NCI-H2081 treated with DMSO at 0.1 percent for 48 hours (cell line): ENCODE data around the gene NRXN3.
A peak's percentile ranks its signal among the peaks of the same experiment; 100 is the strongest.
"Not testable (repeated sequence)": the region's sequence is repeated elsewhere in the genome, so short reads cannot be mapped to it uniquely, and the experiment has no call there.

ENCODE experiments used
- DNase-seq: peaks from one replicate; lab custom pipeline; 2025; lab: John Stamatoyannopoulos, UW

NRXN3 gene

GRCh38 chr14:79734656-79735055 is 1564.5 kb downstream of the NRXN3 start:
- DNase-seq = no peak

DNA sequence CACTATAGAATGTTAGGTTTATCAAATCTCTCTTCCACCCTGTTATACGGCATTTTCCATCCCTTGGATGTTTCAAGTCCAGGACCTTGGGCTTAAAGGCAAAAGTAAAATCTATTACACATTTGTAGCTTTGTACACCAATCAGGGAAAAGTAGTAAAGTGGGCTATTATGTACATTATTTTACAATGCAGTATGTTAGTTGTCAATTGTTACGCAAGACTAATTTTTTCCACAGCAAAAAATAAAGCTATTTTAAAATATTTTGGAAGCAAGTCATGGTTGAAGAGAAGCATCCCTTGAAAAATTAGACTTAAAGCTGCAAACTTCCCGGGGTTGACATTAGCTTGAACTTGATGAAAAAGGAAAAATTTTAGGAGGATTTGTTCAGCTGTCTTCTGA is 1564.9 kb downstream of the NRXN3 start:
- DNase-seq = no peak

GRCh38 chr14:79740066-79740601 is 1570.0 kb downstream of the NRXN3 start:
- DNase-seq = no peak

DNA sequence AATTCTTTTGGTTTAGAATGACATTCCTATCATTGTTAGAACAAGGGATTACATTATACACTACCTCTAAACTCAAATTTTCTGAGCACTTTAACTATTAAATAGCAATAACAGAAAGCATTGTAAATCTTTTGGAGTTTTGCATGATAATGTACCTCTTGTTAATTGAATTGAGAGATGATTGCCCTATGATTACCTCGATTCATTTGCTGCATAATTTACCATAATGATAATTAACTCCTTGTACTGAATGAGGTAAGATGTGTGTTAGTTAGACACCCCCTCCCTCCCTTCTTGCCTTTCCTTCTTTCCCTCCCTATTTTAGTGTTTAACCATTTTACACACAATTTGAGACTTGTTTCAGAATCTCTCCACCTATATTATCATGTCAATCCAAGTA is 1572.0 kb downstream of the NRXN3 start:
- no peak for DNase-seq

DNA sequence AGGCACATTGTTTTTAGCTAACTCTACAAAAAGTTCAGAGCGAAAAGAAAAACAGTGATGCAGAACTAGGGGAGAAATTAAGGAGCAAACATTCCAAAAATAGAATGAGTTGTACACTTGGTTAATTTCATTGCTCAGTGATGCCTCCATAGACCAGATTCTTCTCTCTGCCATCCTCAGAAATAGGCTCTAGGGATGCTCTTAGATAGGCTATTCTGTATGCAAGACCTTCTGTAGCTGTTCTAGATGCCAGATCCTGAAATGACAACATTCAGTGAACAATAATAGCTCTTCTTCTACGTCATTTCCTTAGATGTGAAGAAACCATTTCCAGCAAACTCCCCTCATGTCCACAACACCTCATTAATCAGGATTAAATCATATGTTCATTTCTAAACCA is 1574.9 kb downstream of the NRXN3 start:
- no peak for DNase-seq

GRCh38 chr14:79749065-79749464 is 1578.9 kb downstream of the NRXN3 start:
- DNase-seq = no peak

GRCh38 chr14:79758985-79759384 is 1588.8 kb downstream of the NRXN3 start:
- no peak for DNase-seq

- no peak for DNase-seq
These were observed 1594.2 kb downstream of the NRXN3 start for GRCh38 chr14:79764323-79764722.

- DNase-seq = no peak
These were observed 1596.3 kb downstream of the NRXN3 start for GRCh38 chr14:79766511-79766910.

GRCh38 chr14:79767251-79767650 is 1597.1 kb downstream of the NRXN3 start:
- DNase-seq = no peak

GRCh38 chr14:79767721-79768120 is 1597.5 kb downstream of the NRXN3 start:
- not testable (repeated sequence) for DNase-seq

DNA sequence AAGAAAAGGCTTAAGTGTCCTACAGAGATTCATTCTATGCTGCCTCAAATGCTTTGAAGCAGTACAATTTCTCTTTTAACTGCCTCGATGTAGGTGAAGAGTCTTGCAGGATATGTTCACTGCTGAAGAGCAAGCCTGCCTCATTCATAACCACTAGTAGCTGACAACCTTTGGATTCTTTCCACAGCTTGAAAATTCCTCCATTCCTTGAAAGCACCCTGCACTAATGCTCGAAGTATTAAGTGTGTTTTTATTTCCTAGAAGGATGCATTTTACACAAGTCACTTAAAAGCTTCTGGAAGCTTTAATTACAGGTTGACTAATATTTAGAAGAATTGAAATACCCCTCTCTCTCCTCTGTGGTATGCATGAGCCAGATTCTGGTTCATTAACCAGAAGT is 1611.7 kb downstream of the NRXN3 start:
- DNase-seq = no peak

GRCh38 chr14:79783041-79783440 is 1612.9 kb downstream of the NRXN3 start:
- peak; percentile 72 for DNase-seq

DNA sequence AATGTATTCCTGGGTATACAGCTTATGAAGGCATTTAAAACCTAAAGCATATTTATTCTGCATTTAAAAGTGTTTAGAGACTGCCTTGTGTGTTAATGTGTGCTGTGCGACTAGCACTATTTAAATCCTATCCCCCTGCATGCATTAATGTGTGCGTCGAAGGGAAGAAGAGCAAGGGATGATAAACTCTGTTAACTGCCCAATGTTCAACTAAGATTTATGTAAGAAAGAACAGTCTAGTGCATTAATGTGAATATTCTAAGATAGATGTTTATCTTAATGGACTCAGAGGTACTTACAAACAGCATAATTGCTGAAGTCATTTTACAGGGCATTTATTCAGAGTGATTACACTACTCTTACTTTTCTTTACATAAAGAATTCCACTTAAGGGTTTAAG is 1616.3 kb downstream of the NRXN3 start:
- no peak for DNase-seq

DNA sequence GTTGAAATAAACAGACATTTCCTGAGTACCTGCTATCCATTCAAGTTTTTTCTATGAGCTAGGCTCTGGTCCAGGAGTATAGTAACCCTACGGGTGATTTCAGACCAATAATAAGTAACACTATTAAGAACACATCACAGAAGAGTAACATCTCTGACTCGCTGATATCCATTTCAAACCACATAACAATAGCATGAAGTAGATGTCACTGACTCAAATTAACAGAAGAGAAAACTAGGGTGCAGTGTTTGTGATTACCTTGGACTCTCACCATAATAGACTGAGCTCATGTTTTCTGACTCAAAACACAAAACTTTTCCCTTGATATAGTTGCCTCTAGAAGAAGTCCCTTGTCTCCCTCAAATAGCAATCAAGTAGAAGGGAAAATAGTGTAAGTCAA is 1618.2 kb downstream of the NRXN3 start:
- no peak for DNase-seq

GRCh38 chr14:79791055-79791732 is 1621.0 kb downstream of the NRXN3 start:
- DNase-seq = no peak

DNA sequence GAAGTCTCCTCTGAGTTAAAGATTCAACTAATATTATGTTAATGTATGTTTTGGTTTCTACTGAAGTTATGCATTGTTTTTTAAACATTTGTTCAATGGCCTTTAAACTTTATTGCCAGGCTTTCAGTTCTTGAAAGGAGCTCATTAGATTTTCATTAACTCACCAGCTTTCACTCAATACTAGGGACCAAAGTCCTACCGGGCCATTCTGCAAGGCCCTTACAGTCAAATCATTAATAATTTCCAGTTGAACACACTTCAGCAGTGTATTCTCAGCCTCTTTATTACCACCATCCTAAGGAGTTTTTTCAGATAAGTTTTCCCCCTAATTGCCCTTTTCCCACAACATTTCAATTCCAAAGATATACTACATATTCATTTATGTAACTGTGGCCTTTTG is 1631.9 kb downstream of the NRXN3 start:
- DNase-seq = no peak

DNA sequence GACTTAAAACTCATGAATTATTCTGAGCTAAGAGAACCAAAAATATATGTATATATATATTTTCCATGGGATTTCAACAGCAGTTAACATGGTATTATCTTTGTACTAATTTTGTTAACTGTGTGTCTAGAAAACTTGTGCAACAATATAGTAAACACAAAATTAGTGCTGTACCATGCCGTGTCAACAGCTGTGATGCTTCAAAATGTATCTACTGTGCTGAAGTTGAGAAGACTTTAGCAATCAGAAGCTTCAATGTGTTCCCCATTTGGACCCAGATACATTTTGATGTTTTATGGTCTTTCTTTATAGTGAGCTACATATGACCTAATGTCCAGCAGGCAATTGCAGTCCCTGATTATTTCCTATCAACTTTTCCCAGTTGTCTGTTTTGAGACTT is 1635.5 kb downstream of the NRXN3 start:
- no peak for DNase-seq

DNA sequence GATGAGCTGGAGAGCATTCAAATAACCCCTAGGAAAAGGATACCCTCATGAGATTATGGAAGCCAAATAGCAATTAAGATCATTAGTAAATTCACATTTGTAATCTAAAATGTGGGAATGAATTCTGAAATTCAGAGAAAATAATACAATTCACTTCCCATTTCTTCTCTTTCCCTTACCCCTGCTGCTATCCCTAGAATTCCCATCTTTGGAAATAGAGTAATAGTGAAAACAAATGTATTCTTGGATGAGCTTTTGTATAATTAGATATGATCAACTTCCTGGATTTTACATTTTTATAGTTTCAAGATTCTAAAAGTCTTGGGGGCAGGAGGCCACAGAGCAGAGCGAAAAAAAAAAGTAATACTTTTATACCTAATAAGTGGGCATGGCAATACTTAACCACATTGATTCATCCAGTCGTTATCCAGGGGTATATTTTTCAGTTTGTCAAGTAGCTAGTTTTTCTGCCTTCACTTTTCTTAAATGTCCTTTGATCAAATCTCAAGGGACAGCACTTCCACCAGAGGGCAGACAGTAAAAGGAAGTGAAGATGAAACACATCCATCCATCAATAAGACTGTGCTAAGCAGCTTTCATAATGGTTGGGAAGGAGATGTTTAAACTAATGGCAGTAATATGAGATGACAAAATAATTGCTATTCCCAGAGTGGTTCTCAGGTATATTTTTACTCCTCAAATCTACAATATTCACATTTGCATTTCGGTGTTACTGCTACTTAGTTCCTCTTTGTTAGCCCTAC is 1639.9 kb downstream of the NRXN3 start:
- DNase-seq = no peak

DNA sequence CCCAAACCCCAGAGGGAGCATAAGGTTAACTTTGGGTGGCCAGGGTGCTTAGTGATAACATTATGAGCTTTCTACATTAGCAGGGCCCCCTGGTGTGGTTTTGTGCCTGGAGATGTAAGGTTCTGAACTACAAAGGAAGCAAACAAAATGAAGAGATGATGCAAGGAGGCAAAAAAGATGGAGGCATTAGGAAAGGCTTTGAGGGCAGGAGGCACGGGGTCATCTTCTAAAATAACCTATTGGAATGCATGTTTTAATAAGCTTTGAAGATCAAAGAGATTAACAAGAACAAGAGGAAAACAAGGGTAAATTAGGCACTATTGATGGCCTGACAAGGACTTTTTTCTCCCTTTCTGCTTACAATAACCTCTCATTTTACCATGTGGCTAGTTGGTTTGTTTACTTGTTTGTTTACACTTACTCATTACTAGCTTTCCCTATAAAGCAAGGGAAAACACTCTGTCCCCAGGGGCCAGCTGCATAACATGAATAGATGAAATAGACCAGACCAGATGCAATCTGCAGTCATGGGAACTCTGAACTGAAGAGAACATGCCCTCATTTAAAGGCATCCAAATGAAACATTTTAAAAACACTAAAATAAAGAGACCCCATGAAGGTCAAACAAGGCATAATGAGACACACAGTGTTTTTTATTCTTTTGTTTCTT is 1650.8 kb downstream of the NRXN3 start:
- no peak for DNase-seq

- DNase-seq = no peak
These were observed 1651.9 kb downstream of the NRXN3 start for GRCh38 chr14:79822034-79822433.

GRCh38 chr14:79825046-79825521 is 1654.9 kb downstream of the NRXN3 start:
- no peak for DNase-seq

GRCh38 chr14:79826362-79826761 is 1656.2 kb downstream of the NRXN3 start:
- no peak for DNase-seq
